ENCODE data around the gene RPE.

- TF ChIP-seq, protein P1, sequence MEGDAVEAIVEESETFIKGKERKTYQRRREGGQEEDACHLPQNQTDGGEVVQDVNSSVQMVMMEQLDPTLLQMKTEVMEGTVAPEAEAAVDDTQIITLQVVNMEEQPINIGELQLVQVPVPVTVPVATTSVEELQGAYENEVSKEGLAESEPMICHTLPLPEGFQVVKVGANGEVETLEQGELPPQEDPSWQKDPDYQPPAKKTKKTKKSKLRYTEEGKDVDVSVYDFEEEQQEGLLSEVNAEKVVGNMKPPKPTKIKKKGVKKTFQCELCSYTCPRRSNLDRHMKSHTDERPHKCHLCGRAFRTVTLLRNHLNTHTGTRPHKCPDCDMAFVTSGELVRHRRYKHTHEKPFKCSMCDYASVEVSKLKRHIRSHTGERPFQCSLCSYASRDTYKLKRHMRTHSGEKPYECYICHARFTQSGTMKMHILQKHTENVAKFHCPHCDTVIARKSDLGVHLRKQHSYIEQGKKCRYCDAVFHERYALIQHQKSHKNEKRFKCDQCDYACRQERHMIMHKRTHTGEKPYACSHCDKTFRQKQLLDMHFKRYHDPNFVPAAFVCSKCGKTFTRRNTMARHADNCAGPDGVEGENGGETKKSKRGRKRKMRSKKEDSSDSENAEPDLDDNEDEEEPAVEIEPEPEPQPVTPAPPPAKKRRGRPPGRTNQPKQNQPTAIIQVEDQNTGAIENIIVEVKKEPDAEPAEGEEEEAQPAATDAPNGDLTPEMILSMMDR (IDR thresholded peaks at IDR 0.05; ENCODE audit: borderline replicate concordance, extremely low read depth, low read length, poor library complexity, severe bottlenecking), result no peak
- no peak for TF ChIP-seq EZH2 (IDR thresholded peaks at IDR 0.05; ENCODE audit: borderline replicate concordance, low read depth, low read length, severe bottlenecking)
These were observed 25.7 kb downstream of the RPE start for GRCh38 chr2:210028178-210028577.
